Ecto neural progenitor cell (in vitro differentiated cells): ENCODE data around the gene RASA4B.
A peak's percentile ranks its signal among the peaks of the same experiment; 100 is the strongest.

Source experiments
- DNase-seq: peaks from one replicate; pipeline ENCODE4 v3.0.0-alpha.2; 2018; ENCODE audit warnings: low spot score

Gene RASA4B

DNA sequence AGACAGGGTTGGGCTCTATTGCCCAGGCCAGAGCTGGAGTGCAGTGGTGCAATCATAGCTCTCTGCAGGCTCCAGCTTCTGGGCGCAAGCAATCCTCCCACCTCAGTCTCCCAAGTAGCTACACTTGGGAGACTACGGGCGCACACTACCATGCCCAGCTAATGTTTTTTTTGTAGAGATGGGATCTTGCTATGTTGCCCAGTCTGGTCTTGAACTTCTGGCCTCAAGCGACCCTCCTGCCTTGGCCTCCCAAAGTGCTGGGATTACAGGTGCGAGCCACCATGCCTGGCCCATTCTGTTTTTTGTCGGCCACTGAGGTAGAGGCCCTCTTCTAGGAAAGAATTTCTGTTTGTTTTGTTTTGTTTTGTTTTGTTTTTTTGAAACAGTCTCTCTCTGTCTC is 65.1 kb downstream of the RASA4B start:
- DNase-seq: no peak

DNA sequence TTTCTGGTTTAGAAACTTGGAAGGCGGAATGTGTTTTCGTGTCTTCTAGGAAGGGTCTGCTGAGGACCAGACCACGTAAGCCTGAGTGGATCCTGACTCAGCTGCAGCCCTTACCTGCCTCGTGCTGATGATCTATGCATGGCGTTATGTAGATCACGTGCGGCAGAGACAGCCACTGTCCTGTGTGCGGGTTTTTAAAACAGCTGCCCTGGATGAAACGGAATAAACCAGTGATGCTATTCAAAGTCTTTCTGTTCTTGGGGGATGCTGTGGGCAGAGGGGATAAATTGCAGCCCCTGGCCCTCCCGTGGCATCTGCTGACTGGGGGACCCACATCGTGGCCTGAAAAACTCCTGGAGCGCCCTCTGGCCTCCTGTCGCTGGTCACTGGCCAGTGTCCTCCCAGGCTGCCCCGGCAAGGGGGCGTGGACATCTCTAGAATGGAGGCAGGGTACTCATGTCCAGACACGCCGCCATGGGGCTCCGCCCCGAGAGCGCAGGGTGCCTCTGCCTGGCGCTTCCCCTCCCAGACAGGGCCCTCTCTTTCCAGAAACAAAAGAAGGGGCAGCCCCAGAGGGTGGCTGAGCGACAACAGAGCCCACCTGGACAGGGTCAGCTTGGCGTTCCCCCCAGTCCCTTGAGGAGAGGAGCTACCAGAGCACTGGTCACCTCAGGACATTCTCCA is 66.1 kb downstream of the RASA4B start:
- DNase-seq: peak; percentile 81

DNA sequence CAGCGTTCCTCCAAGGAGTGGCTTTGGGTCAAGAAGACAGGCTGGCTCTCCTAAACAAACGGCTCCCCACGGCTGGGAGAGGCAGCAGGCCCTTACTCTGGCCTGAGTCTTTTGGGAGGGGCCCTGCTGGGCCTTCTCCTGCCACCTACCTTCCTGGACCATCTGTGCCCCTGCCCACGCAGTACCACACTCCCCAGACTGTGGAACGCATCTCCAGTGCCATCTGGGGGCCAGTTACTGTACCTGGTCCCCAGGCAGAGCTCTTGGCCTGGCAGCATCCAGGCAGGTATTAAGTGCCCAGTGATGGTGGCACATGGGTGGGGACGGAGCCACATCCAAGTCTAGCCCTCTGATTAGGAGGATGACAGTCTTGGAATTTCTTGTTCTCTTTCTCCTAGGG is 67.3 kb downstream of the RASA4B start:
- DNase-seq: no peak

DNA sequence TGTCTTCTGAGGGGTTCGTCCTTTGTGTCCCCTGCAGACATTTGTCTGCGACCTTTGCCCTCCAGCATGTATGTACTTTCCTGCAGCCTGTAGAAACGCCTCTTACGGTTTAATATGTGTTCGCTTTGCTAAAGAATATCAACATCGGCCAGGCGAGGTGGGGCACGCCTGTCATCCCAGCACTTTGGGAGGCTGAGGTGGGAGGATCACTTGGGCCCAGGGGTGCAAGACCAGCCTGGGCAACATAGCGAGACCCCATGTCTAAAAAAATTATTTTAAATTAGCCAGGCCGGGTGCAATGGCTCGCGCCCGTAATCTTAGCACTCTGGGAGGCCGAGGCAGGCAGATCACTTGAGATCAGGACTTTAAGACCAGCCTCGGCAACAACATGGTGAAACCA is 68.4 kb downstream of the RASA4B start:
- DNase-seq: no peak

DNA sequence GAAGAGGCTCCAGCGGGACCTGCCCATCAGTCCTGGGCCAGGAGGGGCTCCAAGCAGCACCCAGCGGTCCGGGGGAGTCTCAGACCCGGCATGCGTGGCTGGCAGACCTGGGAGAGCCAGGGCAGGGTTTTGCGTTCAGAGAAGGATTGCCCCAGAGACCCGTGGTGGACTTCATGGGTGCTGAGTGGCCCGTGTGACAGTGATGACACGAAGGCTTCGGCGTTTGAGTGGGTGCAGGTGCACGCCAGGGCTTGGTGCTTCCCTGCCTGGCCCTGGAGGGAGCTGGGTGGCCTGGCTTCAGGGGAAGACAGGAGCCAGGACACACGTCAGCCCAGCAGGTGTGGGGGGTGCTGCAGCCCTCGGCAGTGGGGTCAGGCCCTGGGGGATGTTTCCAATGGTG is 70.3 kb downstream of the RASA4B start:
- DNase-seq: no peak

DNA sequence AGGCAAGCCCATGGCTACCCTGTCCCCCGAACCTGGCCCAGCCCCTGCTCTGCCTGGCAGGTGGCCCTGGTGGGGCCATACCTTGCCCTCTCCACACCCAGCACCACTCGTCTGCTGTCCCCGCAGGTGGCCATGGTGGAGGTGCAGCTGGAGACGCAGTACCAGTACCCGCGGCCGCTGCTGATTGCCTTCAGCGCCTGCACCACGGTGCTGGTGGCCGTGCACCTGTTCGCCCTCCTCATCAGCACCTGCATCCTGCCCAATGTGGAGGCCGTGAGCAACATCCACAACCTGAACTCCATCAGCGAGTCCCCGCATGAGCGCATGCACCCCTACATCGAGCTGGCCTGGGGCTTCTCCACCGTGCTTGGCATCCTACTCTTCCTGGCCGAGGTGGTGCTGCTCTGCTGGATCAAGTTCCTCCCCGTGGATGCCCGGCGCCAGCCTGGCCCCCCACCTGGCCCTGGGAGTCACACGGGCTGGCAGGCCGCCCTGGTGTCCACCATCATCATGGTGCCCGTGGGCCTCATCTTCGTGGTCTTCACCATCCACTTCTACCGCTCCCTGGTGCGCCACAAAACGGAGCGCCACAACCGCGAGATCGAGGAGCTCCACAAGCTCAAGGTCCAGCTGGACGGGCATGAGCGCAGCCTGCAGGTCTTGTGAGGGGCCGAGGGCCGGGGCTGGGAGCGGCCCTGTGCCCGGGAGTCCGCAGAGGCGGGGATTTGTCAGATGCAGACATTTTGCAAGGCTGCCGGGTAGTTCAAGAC is 71.0 kb downstream of the RASA4B start:
- DNase-seq: no peak

DNA sequence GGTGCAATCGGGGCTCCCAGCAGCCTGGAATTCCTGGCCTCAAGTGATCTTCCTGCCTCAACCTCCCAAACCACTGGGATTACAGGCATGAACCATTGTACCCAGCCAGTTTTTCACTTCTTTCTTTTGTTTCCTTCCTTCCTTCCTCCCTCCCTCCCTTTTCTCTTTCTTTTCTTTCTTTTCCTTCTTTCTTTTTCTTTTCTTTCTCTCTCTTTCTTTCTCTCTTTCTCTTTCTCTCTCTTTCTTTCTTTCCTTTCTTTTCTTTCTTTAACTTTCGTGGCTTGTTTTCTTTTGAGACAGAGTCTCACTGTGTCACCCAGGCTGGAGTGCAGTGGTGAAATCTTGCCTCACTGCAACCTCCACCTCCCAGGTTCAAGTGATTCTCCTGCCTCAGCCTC is 71.9 kb downstream of the RASA4B start:
- DNase-seq: no peak

DNA sequence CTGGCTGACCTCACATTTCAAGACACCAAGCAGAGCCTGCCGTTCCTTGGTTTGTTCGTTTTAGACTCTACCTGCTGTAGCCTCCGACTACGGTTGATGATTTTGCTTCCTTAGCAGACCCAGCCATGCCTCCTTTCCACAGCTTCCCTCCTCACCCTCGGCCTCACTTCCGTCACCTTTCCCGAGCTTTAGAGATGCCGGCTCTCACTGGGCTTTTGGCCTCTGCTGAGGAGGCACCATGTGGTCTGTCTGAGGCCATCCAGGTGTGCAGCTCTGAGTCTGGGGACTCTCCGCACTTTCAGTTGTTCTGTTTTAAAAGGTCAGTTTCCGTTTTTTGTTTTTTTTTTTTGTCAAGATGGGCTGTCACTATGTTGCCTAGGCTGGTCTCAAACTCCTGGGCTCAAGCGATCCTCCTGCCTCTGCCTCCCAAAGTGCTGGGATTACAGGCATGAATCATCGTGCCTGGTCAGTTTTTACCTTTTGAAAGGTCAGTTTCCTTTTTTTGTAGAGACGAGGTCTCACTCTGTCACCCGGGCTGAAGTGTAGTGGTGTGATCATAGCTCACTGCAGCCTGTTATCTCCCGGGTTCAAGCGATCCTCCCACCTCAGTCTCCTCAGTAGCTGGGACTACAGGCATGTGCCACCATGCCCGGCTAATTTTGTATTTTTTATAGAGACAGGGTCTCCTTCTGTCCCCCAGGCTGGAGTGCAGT is 72.5 kb downstream of the RASA4B start:
- no peak for DNase-seq

DNA sequence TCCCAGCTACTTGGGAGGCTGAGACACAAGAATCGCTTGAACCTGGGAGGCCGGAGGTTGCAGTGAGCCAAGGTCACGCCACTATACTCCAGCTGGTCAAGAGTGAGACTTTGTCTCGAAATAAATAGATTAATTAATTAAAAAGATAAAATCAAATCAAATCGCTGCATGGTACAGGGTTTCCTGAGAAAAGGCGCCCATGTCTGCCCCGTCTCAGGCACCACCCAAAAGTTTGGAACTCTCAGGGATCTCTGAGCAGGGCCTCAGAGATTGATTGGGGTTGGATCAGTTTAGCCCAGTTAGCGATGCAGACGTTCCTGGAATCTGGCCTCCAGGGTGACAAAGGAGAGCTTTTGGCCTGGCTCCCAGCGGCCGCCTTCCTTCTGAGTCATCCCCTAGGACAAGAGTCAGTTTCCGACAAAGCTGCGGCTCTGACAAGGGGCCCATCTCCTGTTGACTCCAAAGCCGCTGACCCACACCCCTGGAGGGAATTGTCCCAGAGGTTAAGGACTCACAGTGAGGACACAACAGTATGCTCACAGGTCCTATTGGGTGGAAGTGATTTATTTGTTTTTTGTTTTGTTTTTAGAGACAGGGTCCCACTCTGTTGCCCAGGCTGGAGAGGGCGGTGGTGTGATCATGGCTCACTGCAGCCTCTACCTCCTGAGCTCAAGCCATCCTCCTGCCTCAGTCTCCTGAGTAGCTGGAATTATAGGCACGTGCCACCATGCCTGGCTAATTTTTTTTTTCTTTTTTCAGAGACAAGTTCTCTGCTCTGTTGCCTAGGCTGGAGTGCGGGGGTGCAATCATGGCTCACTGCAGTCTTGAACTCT is 77.4 kb downstream of the RASA4B start:
- no peak for DNase-seq

DNA sequence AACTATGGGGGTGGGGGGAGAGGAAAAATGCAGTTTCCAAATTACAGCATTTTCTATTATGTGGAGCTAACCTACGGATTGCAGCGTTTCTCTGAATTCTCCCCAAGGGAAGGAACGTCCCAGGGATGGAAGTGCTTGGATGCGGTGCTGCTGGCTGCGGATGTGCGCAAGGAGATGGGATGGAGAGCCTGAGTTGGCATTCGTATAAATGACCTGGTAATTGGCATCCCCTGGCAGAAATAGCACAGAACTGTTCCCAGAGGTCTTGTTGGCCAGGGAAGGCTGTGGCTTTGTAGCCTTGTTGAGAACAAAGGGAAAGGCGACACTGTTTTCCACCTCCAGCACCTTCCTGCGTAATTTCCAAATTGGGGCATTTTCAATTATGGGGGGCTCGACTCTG is 81.5 kb downstream of the RASA4B start:
- no peak for DNase-seq

DNA sequence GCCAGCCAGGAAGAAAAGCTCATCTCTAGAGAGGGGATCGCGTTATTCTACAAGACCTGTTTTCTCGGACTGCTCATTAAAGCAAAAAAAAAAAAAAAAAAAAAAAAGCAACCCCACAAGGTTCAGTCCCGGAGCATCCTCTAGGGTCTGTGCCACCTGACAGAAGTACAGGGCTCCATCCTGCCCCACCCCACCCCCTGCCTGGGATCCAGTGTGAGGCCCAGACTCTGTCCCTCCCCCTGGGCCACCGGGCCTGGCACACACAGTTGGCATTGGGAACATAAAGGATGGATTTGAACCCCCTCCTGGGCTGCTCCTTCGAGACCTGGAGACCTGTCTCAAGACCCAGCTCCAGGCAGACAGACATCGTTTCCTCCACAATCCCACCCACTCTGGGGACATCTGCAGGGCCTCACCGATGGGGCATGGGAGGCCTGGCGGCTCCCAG is 83.5 kb downstream of the RASA4B start:
- no peak for DNase-seq

DNA sequence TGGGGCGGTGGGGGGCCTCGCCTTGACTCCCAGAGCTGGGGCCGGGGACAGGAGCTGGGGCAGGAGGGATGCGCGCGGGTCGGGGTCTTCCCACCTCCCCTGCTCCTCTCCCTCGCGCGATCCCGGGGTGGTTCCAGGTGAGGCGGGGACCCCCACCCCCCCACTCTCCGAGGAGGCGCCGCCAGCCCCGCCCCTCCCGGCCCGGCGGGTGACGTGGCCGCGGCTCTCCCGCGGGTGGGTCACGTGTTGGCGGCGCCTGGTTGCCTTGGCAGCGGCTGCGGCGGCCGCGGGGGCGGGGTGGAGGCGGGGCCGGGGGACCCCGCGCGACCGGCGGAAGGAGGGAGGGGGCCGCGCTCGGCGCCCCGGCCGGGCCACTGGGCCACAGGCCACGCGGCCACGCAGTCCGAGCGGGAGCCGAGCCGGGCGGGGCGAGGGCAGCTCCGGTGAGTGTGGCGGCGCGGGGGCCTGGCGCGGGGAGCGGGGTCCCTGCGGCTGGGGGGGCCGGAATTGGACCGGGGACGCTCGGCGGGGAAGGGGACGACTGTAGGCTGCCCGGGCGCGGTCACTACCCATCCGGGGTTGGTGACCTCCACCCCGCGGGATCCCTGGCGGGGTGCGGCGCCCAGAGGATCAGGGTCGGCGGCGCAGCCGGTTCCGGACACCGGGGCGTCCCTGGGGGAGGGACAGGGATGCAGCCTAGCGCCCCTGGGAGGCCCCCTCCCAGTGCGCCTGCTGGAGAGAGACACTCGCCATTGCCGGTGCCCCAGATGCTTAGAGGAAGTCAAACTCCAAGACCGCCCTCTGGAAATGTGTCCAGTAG is 84.1 kb downstream of the RASA4B start, which contains the start of gene ORAI2:
Gene ORAI2, plus strand, starts transcription at position 357 of the 820 bp plus-strand sequence. CDS start 5,382 bp downstream, outside the sequence.
- peak; percentile 90 for DNase-seq
